Colonic mucosa (tissue), 4 donors: ENCODE results near the gene RNU1-4. TPM values are rescaled to one million over a fixed set of nuclear protein-coding genes. Genes with fewer than 3 reads are reported as not detected.
"Not testable (repeated sequence)": the region's sequence is repeated elsewhere in the genome, so short reads cannot be mapped to it uniquely, and the experiment has no call there.

Source experiments
- DNase-seq: peaks from one replicate; pipeline ENCODE4 v3.0.0-alpha.2; 2020
- H3K27ac ChIP-seq: fragments of 200-600 bp; one replicate; pipeline ENCODE4 v1.8.0; 2021
- H3K27me3 ChIP-seq: fragments of 200-600 bp; one replicate; pipeline ENCODE4 v1.8.0; 2021
- H3K36me3 ChIP-seq: fragments of 200-600 bp; one replicate; pipeline ENCODE4 v1.8.0; 2021
- H3K4me1 ChIP-seq: fragments of 200-600 bp; one replicate; pipeline ENCODE4 v1.8.0; 2021; ENCODE audit warnings: mild to moderate bottlenecking
- H3K4me3 ChIP-seq: fragments of 200-600 bp; one replicate; pipeline ENCODE4 v1.8.0; 2021
- H3K9ac ChIP-seq, 2 donors: one replicate each; pipeline ENCODE4 v1.7.0; 2013; ENCODE audit warnings: control low read depth in 2 of 2, low read depth in 2 of 2, low read length in 2 of 2
- H3K9me3 ChIP-seq: fragments of 200-600 bp; one replicate; pipeline ENCODE4 v1.8.0; 2021
- intact Hi-C: fragments of 100-400 bp; cut with DNase I; formaldehyde crosslinking; loops from one replicate; pipeline ENCODE4 v1.14.1; 2022
- total RNA-seq, 2 donors: library from RNA; stranded (reverse); fragmentation: NEBNext Ultra II Directional in 1 of 2; extraction: Animal tissue kit (Norgen Biotek cat#: 25700) in 1 of 2; gene quantifications; one replicate each; pipeline ENCODE4 v1.2.1, GENCODE V29; 2021
- donor health status: healthy.
- donor health status: DM: no; HTN: no; CAD: no.
- donor health status: DM: no; HTN: no; CAD: no.

The RNU1-4 gene
- total RNA-seq, 2 donors from 2014 or later = 1,159 to 2,517 TPM

GRCh38 chr1:16787711-16788110 lies 47.4 kb downstream of the RNU1-4 start:
- DNase-seq, H3K4me1 ChIP-seq, H3K27me3 ChIP-seq, intact Hi-C loops, H3K36me3 ChIP-seq, H3K9ac ChIP-seq, H3K27ac ChIP-seq, H3K9me3 ChIP-seq, H3K4me3 ChIP-seq: not testable (repeated sequence)

Other genes with a start within 250 kb of the RNU1-4 start
- 1,000 to 10,000 TPM; 1,159 to 2,517 TPM for gene RNU1-1, start 226.2 kb upstream of the RNU1-4 start, total RNA-seq
- gene NBPF1, start 127.0 kb upstream of the RNU1-4 start, total RNA-seq = 10 to 100 TPM; 45.2 to 54.3 TPM
- gene RNU1-3, start 73.6 kb upstream of the RNU1-4 start, total RNA-seq = 1,000 to 10,000 TPM; 1,159 to 2,517 TPM
- gene RNU1-2, start 155.5 kb downstream of the RNU1-4 start, total RNA-seq = 1,000 to 10,000 TPM; 1,159 to 2,517 TPM
- gene CROCC, start 181.4 kb downstream of the RNU1-4 start, total RNA-seq = 10 to 100 TPM in 1 of 2 donors, 1 to 10 TPM in 1; 6.9 to 21.6 TPM
- gene MFAP2, start 240.1 kb downstream of the RNU1-4 start, total RNA-seq = 1 to 10 TPM; 1.4 to 6.0 TPM